ENCODE data around the gene PTK7.

Gene PTK7

GRCh38 chr6:43170417-43170930 lies 94.4 kb downstream of the PTK7 start:
- TF ChIP-seq CTCF (IDR thresholded peaks at IDR 0.05; ENCODE audit: insufficient read depth, low read length, missing control alignments), result no peak
- no peak for DNase-seq (ENCODE audit: low read depth, low spot score)
- peak overlapping the region; percentile 72 for H3K4me3 ChIP-seq (ENCODE audit: low read depth, low read length)
- ChIA-PET POLR2A (interaction anchor here (0.7 to 1.5 kb wide), 3 partner anchors 12 to 111 kb away, joined by 3 to 7 read pairs (median 5); partner anchors contain the start of genes CUL9, KLC4 and MRPL2), CTCF (interaction anchor here (1.0 to 1.2 kb wide), 2 partner anchors 12 to 27 kb away, joined by 4 read pairs; no protein-coding TSS in a partner anchor)

- POLR2A ChIA-PET, result interaction anchor here (0.7 to 1.5 kb wide), 3 partner anchors 11 to 111 kb away, joined by 3 to 7 read pairs (median 3); partner anchors contain the start of genes CUL9, KLC4 and MRPL2
- peak; percentile 64 for TF ChIP-seq CTCF (IDR thresholded peaks at IDR 0.05; ENCODE audit: insufficient read depth, low read length, missing control alignments)
- CTCF ChIA-PET, result interaction anchor here (0.9 to 1.6 kb wide), 9 partner anchors 8 to 270 kb away, joined by 3 to 4 read pairs (median 3); partner anchors contain the start of gene CUL7
- DNase-seq (ENCODE audit: low read depth, low spot score), result peak; percentile 97
- peak within 1 kb of the TSS; percentile 99 for H3K4me3 ChIP-seq (ENCODE audit: low read depth, low read length)
These were observed 95.0 kb downstream of the PTK7 start, which contains the start of gene SRF for GRCh38 chr6:43170931-43171706. Gene SRF, plus strand, starts transcription at chr6:43171269. Its CDS starts 388 bp downstream, at chr6:43171657.

GRCh38 chr6:43171707-43172103 lies 95.6 kb downstream of the PTK7 start:
- peak overlapping the region; percentile 99 for H3K4me3 ChIP-seq (ENCODE audit: low read depth, low read length)
- ChIA-PET CTCF (interaction anchor here (0.8 to 1.6 kb wide), 11 partner anchors 8 to 271 kb away, joined by 3 to 4 read pairs (median 3); partner anchors contain the start of genes CUL7, DNPH1 and PPP2R5D), POLR2A (interaction anchor here (1.2 kb wide), 1 partner anchor 10 kb away, joined by 3 read pairs; the partner anchor contains the start of gene CUL9)
- no peak for DNase-seq (ENCODE audit: low read depth, low spot score)
- TF ChIP-seq CTCF (IDR thresholded peaks at IDR 0.05; ENCODE audit: insufficient read depth, low read length, missing control alignments), result no peak

GRCh38 chr6:43172104-43173007 lies 96.2 kb downstream of the PTK7 start:
- no peak for DNase-seq (ENCODE audit: low read depth, low spot score)
- no peak for TF ChIP-seq CTCF (IDR thresholded peaks at IDR 0.05; ENCODE audit: insufficient read depth, low read length, missing control alignments)
- CTCF ChIA-PET, result interaction anchor here (0.8 to 1.6 kb wide), 14 partner anchors 8 to 272 kb away, joined by 3 to 4 read pairs (median 3); partner anchors contain the start of genes CUL7, DNPH1 and PPP2R5D
- peak overlapping the region; percentile 99 for H3K4me3 ChIP-seq (ENCODE audit: low read depth, low read length)
- POLR2A ChIA-PET, result interaction anchor here (0.6 to 1.2 kb wide), 3 partner anchors 10 to 176 kb away, joined by 3 to 4 read pairs (median 4); partner anchors contain the start of genes CUL9, KLHDC3 and MEA1

- ChIA-PET CTCF (interaction anchor here (0.6 to 1.8 kb wide), 5 partner anchors 20 to 119 kb away, joined by 3 to 4 read pairs (median 3); no protein-coding TSS in a partner anchor), POLR2A (interaction anchor here (0.9 to 2.5 kb wide), 7 partner anchors 12 to 336 kb away, joined by 3 to 5 read pairs (median 4); partner anchors contain the start of genes CUL7, KLC4, KLHDC3 and LRRC73)
- TF ChIP-seq CTCF (IDR thresholded peaks at IDR 0.05; ENCODE audit: insufficient read depth, low read length, missing control alignments), result no peak
- peak overlapping the region; percentile 99 for H3K4me3 ChIP-seq (ENCODE audit: low read depth, low read length)
- no peak for DNase-seq (ENCODE audit: low read depth, low spot score)
These were observed 97.6 kb downstream of the PTK7 start for GRCh38 chr6:43173591-43174262.

Data from AG04449 (cell line).